ENCODE data around the gene ZNF202. TPM values are rescaled to one million over a fixed set of nuclear protein-coding genes. Genes with fewer than 3 reads are reported as not detected.
A peak's percentile ranks its signal among the peaks of the same experiment; 100 is the strongest.

Gene ZNF202
- total RNA-seq, 1 donor from 2014 or later: 4.9 TPM

DNA sequence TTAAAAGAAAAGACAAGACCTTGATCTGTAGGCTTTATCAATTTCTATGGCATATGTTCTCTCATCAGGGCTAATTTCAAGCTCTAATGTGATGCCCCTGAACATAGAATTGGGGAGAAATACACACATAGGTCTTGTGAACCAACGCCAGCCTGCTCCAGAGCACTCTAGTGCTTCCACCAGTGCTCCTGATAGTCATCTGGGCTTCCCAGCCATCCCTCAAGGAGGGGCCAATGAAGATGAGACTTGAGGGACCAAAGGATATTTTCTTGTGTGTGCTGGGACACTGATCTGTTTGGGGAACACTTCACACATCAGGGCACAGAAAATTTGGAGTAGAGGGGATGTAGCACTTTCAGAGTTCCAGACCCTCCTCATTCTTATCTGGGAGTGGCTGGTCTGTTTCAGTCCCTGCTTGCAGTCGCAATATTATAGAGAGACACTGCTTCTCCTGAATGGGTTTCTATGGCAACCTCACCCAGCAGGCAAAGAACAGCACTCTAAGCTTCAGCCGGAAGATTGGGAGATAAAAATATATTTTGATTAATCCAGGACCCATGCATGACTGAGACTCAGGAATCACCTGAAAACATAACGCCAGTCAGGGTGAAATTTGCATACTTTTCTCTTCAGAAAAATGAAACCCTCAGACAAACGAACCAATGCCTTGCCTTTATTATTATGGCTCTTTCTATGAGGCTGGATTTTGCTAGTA, 58.6 kb downstream of the ZNF202 start:
- no peak for ATAC-seq

DNA sequence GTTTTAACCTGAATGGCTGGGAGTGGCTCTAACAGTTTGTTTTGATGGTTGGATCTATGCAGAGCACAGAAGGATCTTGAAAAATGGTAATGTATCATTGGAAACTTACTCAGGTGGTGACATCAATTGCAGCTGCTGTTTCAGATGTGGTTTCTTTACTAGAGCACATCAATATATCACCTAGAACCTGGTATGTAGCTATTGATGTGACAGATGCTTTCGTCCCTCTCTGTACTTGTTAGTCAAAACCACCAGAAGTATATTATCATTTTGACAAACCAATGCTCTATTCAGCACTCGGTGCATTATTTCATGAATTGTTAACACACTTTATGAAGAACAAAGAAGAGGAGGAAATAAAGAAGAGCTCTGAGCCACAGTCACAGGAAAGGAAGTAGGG, 60.4 kb downstream of the ZNF202 start:
- ATAC-seq: no peak

DNA sequence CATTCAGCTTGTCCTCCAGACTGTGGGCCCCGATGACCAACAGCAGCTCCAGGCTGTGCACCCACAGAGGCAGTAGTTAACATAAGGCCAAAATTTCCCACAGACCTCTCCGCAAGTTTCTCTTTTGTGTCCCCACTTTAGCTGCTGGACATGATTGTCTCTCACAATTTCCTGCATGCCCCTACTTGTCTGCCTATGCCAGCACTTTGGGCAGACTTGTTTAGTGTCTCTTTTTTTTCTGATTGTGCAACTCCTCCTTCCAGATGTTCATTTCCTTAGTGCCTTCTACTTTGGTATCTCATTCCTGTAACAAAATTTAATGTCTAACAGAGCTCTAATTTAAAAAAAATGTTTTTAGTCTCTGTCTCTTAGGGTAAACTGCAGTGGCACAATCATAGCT, 63.2 kb downstream of the ZNF202 start:
- no peak for ATAC-seq

DNA sequence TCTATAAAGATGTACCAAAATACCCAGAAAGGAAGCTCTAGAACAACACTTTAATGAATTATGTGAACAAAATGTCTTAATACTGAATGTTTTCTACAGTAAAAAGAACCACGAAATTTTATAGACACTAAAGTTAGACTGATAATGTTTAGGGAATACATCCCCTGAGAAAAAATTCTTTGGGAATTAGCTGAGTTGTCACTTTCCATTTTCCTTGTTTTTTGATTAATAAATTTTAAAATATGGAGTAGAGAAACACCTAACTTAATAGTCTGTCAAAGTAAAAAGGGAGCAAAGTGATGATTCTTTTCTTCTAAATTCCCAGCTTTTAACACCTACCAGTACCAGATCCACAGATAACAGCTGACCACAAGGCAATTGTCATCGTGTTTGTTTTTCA, 64.0 kb downstream of the ZNF202 start:
- no peak for ATAC-seq

DNA sequence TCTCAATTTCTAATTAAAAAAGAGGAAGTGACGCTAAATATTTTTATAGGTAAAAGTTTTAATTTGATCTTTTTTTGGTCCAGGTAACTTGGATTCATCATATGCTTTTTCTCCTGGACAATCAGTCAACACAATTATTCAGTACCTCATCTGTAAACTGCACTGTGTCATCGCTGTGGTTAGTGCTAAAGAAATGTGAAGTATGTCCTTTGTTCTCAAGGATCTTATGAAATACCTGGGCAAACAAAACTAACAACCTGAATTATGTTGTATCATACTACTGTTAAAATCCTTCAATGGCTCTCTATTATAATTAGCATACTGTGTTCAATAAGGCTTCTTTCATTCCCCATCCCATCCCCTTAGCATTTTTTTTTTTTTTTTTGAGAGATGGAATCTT, 67.2 kb downstream of the ZNF202 start:
- peak; percentile 81 for ATAC-seq

Other genes with a start within 250 kb of the ZNF202 start
- gene SCN3B, start 87.0 kb downstream of the ZNF202 start, total RNA-seq: 0.24 TPM
- gene OR6X1, start 12.9 kb upstream of the ZNF202 start, total RNA-seq: not detected
- not detected for gene OR6M1, start 64.7 kb upstream of the ZNF202 start, total RNA-seq
- not detected for gene TMEM225, start 144.0 kb upstream of the ZNF202 start, total RNA-seq
- gene OR8D4, start 160.5 kb upstream of the ZNF202 start, total RNA-seq: not detected
- gene OR4D5, start 198.0 kb upstream of the ZNF202 start, total RNA-seq: not detected
- gene OR6T1, start 202.2 kb upstream of the ZNF202 start, total RNA-seq: not detected
- not detected for gene OR10S1, start 236.1 kb upstream of the ZNF202 start, total RNA-seq

Data from esophagus mucosa (tissue), 1 donor.